ENCODE results near the gene SLK.

- no peak for TF ChIP-seq CTCF (IDR thresholded peaks at IDR 0.05)
- no peak for TF ChIP-seq POLR2AphosphoS5 (IDR thresholded peaks at IDR 0.05)
- no peak for TF ChIP-seq POLR2A (IDR thresholded peaks at IDR 0.05)
Measured at GRCh38 chr10:104014176-104014575, 47.2 kb downstream of the SLK start.
